Peyer's patch (tissue), 4 donors: ENCODE data around the gene PHC2.

Experiments
- CTCF ChIP-seq, 6 experiments: fragments of 450-650 bp in 4 of 6; fragments of 200-600 bp in 2 of 6; sonication (generic) in 1 of 6; IDR thresholded peaks; one replicate each; pipeline ENCODE4 v1.5.1; 2017 to 2019; ENCODE audit warnings: antibody characterized with exemption in 6 of 6, mild to moderate bottlenecking in 3 of 6, moderate library complexity in 1 of 6
- POLR2A ChIP-seq, 2 donors: fragments of 450-650 bp; IDR thresholded peaks; one replicate each; pipeline ENCODE4 v1.5.1; 2017; ENCODE audit warnings: antibody characterized with exemption in 2 of 2, mild to moderate bottlenecking in 2 of 2, moderate library complexity in 2 of 2

- TF ChIP-seq CTCF (IDR thresholded peaks at IDR 0.05) (no peak), POLR2A (IDR thresholded peaks at IDR 0.05) (no peak)
Observed at GRCh38 chr1:33323663-33324477, 107.0 kb downstream of the PHC2 start.
